Liver (tissue), 3 donors: Measurements from ENCODE around the gene PCMTD2.

Experiments
- ATF3 ChIP-seq: IDR thresholded peaks from 2 replicates; pipeline ENCODE4 v1.6.1; 2016; ENCODE audit warnings: antibody characterized with exemption
- CTCF ChIP-seq: fragments of 150-350 bp; IDR thresholded peaks from 2 replicates; pipeline ENCODE4 v1.5.1; 2017; ENCODE audit warnings: improper control_type of control experiment, low read depth, low read length; ENCODE audit not compliant: missing input control
- EGR1 ChIP-seq, 2 donors: IDR thresholded peaks; 2 replicates each; pipeline ENCODE4 v1.6.1; 2016 to 2018; ENCODE audit warnings: antibody characterized with exemption in 2 of 2, low read depth in 2 of 2
- GABPA ChIP-seq, 2 donors: IDR thresholded peaks in 1 of 2; conservative IDR thresholded peaks in 1 of 2; 2 replicates each; pipeline ENCODE4 v1.6.1; 2016; ENCODE audit warnings: antibody characterized with exemption in 2 of 2, mild to moderate bottlenecking in 1 of 2, moderate library complexity in 1 of 2
- HNF4A ChIP-seq, 2 donors: conservative IDR thresholded peaks; 2 replicates each; pipeline ENCODE4 v1.6.1; 2016; ENCODE audit warnings: antibody characterized with exemption in 2 of 2, mild to moderate bottlenecking in 2 of 2
- JUND ChIP-seq, 2 donors: IDR thresholded peaks; 2 replicates each; pipeline ENCODE4 v1.6.1; 2016; ENCODE audit warnings: antibody characterized with exemption in 2 of 2
- MAX ChIP-seq: IDR thresholded peaks from 2 replicates; pipeline ENCODE4 v1.6.1; 2016; ENCODE audit warnings: antibody characterized with exemption
- RAD21 ChIP-seq, 2 donors: IDR thresholded peaks; 2 replicates each; pipeline ENCODE4 v1.6.1; 2016; ENCODE audit warnings: antibody characterized with exemption in 2 of 2, mild to moderate bottlenecking in 2 of 2
- REST ChIP-seq: IDR thresholded peaks from 2 replicates; pipeline ENCODE4 v1.6.1; 2016; ENCODE audit warnings: antibody characterized with exemption, mild to moderate bottlenecking
- SP1 ChIP-seq: IDR thresholded peaks from 2 replicates; pipeline ENCODE4 v1.6.1; 2018; ENCODE audit warnings: antibody characterized with exemption, mild to moderate bottlenecking
- TAF1 ChIP-seq: conservative IDR thresholded peaks from 2 replicates; pipeline ENCODE4 v1.6.1; 2016; ENCODE audit warnings: antibody characterized with exemption, mild to moderate bottlenecking
- YY1 ChIP-seq: IDR thresholded peaks from 2 replicates; pipeline ENCODE4 v1.6.1; 2016; ENCODE audit warnings: antibody characterized with exemption, mild to moderate bottlenecking
- ZBTB33 ChIP-seq: IDR thresholded peaks from 2 replicates; pipeline ENCODE4 v1.6.1; 2016; ENCODE audit warnings: antibody characterized with exemption
- donor health status: healthy.
- donor health status: healthy.

GRCh38 chr20:64241061-64241460, 14.5 kb upstream of the PCMTD2 start:
- no peak for TF ChIP-seq TAF1
- TF ChIP-seq CTCF, result no peak
- TF ChIP-seq SP1, result no peak
- TF ChIP-seq HNF4A (conservative IDR thresholded peaks at IDR 0.05), result no peak
- no peak for TF ChIP-seq MAX
- TF ChIP-seq RAD21 (IDR thresholded peaks at IDR 0.05), result no peak
- TF ChIP-seq JUND (IDR thresholded peaks at IDR 0.05), result no peak
- no peak for TF ChIP-seq REST
- TF ChIP-seq YY1, result no peak
- TF ChIP-seq ZBTB33, result no peak
- no peak for TF ChIP-seq GABPA (IDR thresholded peaks at IDR 0.05 in 1 of 2, conservative IDR thresholded peaks at IDR 0.05 in 1 of 2)
- no peak for TF ChIP-seq EGR1 (IDR thresholded peaks at IDR 0.05; ENCODE audit: low read depth in 2 of 2)
- TF ChIP-seq ATF3, result no peak
